ENCODE results near the gene CLCN4. TPM values are rescaled to one million over a fixed set of nuclear protein-coding genes. Genes with fewer than 3 reads are reported as not detected.

CLCN4 gene
- polyA plus RNA-seq, 1 donor: 1.9 TPM

DNA sequence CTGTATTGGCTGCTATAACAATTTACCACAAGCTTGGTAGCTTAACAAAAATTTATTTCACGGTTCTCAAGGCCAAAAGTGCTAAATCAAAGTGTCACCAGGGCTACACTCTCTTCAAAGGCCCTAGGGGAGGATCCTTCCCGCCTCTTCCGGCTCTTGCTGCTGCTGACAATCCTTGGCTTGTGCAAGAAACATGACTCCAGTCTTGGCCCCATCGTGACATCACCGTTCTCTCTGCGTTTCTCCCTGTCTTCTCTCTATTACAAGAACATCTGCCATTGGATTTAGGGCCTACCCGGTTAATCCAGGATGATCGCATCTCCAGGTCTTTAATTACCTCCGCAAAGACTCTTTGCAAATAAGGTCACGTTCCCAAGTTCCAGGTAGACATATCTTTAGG is 10.4 kb upstream of the CLCN4 start:
- no peaks in the 10 kb centered on the region for H3K27me3 ChIP-seq (ENCODE audit: control insufficient read depth, insufficient read depth, low read length)
- H3K36me3 ChIP-seq (ENCODE audit: control insufficient read depth, insufficient read depth, low read length): no peaks in the 10 kb centered on the region
- no peak overlapping the region for H3K4me3 ChIP-seq (ENCODE audit: low read length)
- no CpG with 5 or more reads among the region's 10 CpGs for WGBS (ENCODE audit: insufficient coverage, low lambda C conversion rate)
- H3K9me3 ChIP-seq (ENCODE audit: control insufficient read depth, low read depth, low read length): no peaks in the 10 kb centered on the region
- H3K27ac ChIP-seq (ENCODE audit: low read length): no peak overlapping the region
- no peak for DNase-seq
- H3K4me1 ChIP-seq (ENCODE audit: control insufficient read depth, insufficient read depth, low read length): no peaks in the 10 kb centered on the region

DNA sequence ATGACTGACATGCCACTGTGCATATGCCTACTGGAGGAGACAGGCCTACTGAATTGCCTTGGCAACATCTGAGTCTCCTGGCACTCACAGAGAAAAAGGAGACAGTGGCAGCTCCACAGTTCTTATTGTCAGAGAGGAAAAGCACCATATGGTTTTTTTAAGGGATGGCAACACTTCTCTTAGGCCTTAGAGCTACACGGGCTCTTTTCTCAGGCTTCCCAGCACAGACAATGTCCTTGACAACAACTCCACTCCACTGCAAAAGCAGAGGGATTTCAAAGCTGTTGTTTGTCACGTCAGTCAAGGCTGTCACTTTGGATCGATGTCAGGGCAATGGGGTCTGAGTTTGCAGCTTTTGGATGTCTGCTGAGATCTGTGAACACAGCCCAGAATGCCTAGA is 4.7 kb upstream of the CLCN4 start:
- DNase-seq: no peak
- no CpG with 5 or more reads among the region's 3 CpGs for WGBS (ENCODE audit: insufficient coverage, low lambda C conversion rate)
- Histone ChIP-seq H3K4me3 (ENCODE audit: low read length) (no peak overlapping the region), H3K36me3 (ENCODE audit: control insufficient read depth, insufficient read depth, low read length) (no peaks in the 10 kb centered on the region), H3K27me3 (ENCODE audit: control insufficient read depth, insufficient read depth, low read length) (no peaks in the 10 kb centered on the region), H3K9me3 (ENCODE audit: control insufficient read depth, low read depth, low read length) (no peaks in the 10 kb centered on the region), H3K27ac (ENCODE audit: low read length) (no peak overlapping the region), H3K4me1 (ENCODE audit: control insufficient read depth, insufficient read depth, low read length) (peaks cover 3% of the 10 kb centered on the region)

DNA sequence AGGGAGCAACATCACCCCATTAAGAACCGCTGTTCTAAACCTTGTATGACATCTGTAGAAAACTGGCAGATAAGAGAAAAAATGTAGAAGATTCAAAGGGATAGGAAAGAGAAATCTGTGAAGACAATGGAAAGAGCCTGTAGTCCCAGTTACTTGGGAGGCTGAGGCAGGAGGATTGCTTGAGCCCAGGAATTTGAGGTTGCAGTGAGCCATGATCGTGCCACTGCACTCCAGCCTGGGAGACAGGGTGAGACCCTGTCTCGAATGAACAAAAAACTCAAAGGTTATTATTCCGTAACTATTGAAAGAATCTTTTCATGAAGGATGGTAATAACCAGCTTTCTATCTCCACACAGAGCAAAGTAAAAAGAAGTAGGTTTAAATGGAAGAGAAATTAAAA is 1.6 kb upstream of the CLCN4 start:
- WGBS (ENCODE audit: insufficient coverage, low lambda C conversion rate): 80% methylated on average over 1 of the region's 4 CpGs
- peaks cover 21% of the 10 kb centered on the region for H3K27me3 ChIP-seq (ENCODE audit: control insufficient read depth, insufficient read depth, low read length)
- H3K27ac ChIP-seq (ENCODE audit: low read length): no peak overlapping the region
- peaks cover 7% of the 10 kb centered on the region for H3K4me1 ChIP-seq (ENCODE audit: control insufficient read depth, insufficient read depth, low read length)
- no peaks in the 10 kb centered on the region for H3K9me3 ChIP-seq (ENCODE audit: control insufficient read depth, low read depth, low read length)
- no peak for DNase-seq
- H3K36me3 ChIP-seq (ENCODE audit: control insufficient read depth, insufficient read depth, low read length): no peaks in the 10 kb centered on the region
- no peak overlapping the region for H3K4me3 ChIP-seq (ENCODE audit: low read length)

DNA sequence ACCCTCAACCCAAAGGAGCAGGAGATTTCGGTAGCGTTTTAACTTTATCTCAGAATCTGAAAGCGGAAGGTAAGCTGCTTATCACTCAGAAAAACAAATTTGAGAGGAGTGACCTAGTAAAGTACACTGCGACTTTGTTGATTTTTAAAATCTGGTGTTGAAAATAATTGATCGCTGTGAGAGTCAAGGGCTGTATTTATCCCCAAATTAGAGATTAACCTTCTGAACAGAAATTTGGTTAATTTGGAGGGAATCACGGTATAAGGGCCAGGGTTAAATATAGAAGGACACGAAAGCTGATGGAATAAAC is 212 bp downstream of the CLCN4 start:
- Histone ChIP-seq H3K36me3 (ENCODE audit: control insufficient read depth, insufficient read depth, low read length) (no peaks in the 10 kb centered on the region), H3K4me3 (ENCODE audit: low read length) (peak overlapping the region; percentile 16), H3K27ac (ENCODE audit: low read length) (no peak overlapping the region), H3K4me1 (ENCODE audit: control insufficient read depth, insufficient read depth, low read length) (peaks cover 7% of the 10 kb centered on the region), H3K27me3 (ENCODE audit: control insufficient read depth, insufficient read depth, low read length) (peaks cover 31% of the 10 kb centered on the region), H3K9me3 (ENCODE audit: control insufficient read depth, low read depth, low read length) (no peaks in the 10 kb centered on the region)
- DNase-seq: no peak
- no CpG with 5 or more reads among the region's 7 CpGs for WGBS (ENCODE audit: insufficient coverage, low lambda C conversion rate)

DNA sequence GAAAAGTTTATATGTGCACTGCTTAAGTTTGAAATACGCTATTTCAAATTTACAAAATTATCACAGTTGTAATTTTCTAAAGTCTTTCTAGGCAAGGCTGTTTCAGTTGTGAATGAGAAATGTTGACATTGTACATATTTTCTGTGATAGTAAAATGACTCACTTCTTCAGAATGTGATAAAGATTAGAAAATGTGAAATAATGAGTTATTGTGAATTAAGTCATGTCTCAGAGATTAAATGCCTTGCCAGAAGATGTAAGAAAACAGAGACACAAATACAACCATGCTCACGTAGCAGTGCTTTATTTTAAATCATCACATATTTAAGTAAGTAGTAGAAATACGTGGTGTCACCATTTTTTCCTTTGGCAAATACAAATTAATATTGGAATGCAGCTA is 768 bp downstream of the CLCN4 start:
- Histone ChIP-seq H3K27ac (ENCODE audit: low read length) (no peak overlapping the region), H3K4me1 (ENCODE audit: control insufficient read depth, insufficient read depth, low read length) (peaks cover 7% of the 10 kb centered on the region), H3K27me3 (ENCODE audit: control insufficient read depth, insufficient read depth, low read length) (peaks cover 31% of the 10 kb centered on the region), H3K36me3 (ENCODE audit: control insufficient read depth, insufficient read depth, low read length) (no peaks in the 10 kb centered on the region), H3K4me3 (ENCODE audit: low read length) (no peak overlapping the region), H3K9me3 (ENCODE audit: control insufficient read depth, low read depth, low read length) (no peaks in the 10 kb centered on the region)
- no CpG with 5 or more reads among the region's 3 CpGs for WGBS (ENCODE audit: insufficient coverage, low lambda C conversion rate)
- DNase-seq: no peak

DNA sequence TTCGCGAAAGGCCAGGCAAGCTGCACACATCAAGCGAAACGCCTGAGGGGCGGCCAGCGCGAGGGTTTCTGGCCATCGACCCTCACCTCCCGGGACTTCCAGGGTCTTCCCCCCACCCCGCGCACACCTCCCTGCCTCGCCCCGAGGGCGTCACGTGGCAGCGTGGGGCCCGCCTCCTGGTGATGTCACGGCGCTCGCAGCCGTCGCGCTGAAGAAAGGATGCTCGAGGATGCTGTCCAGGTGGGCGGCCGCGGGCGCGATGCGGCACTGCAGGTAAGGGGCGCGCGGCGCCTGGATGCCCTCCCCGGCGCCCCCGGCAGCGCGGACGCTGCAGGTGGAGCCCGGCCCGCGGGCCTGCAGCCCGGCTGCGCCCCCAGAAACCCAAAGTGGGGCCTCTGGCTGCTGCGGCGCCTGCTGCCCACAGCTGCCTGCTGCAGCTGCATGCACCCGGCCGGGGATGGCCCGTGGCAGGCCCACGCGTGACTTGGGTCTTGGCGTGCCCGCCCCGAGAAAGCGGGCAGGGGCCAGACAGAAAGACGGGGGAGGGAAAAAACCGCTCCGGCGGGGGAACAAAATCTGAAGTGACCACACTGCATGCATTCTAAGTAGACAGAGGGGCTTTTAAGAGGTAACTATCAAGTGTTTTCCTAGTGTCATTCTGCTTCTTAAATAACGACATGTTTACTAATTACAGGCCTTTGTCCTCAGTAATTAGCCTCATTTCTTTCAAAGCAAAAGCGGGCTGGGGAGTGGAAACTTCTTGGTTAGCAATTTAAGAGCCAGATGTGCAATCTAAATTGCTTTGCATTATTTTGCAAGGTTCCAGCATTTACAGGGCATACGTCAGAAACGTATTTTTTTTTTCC is 1.7 kb downstream of the CLCN4 start:
- no peak overlapping the region for H3K27ac ChIP-seq (ENCODE audit: low read length)
- peak in 1 of 2 donors; percentile 26 for DNase-seq

DNA sequence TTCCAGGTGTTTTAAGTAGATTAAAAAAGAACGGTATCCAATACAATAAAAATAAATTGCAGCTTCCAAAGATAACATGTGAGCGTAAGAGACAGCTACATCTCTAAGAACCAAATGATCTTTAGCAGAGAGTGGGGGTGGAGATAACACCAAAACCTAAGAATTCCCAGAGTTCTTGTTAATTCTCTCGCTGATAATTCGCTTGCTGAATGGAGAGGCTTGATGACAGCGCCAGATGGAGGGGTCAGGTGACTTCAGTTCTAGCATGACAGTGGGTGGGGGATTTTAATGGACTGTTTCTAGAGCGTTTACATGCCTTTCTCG is 2.3 kb downstream of the CLCN4 start:
- no peak overlapping the region for H3K4me3 ChIP-seq (ENCODE audit: low read length)
- no peak for DNase-seq
- WGBS (ENCODE audit: insufficient coverage, low lambda C conversion rate): 17% methylated on average over 1 of the region's 7 CpGs
- no peaks in the 10 kb centered on the region for H3K36me3 ChIP-seq (ENCODE audit: control insufficient read depth, insufficient read depth, low read length)
- H3K9me3 ChIP-seq (ENCODE audit: control insufficient read depth, low read depth, low read length): no peaks in the 10 kb centered on the region
- peaks cover 7% of the 10 kb centered on the region for H3K4me1 ChIP-seq (ENCODE audit: control insufficient read depth, insufficient read depth, low read length)
- H3K27ac ChIP-seq (ENCODE audit: low read length): no peak overlapping the region
- peaks cover 31% of the 10 kb centered on the region for H3K27me3 ChIP-seq (ENCODE audit: control insufficient read depth, insufficient read depth, low read length)

More for the DNA sequence above, 1.7 kb downstream of the CLCN4 start:
- peaks cover 31% of the 10 kb centered on the region for H3K27me3 ChIP-seq (ENCODE audit: control insufficient read depth, insufficient read depth, low read length)
- peaks cover 7% of the 10 kb centered on the region for H3K4me1 ChIP-seq (ENCODE audit: control insufficient read depth, insufficient read depth, low read length)
- WGBS (ENCODE audit: insufficient coverage, low lambda C conversion rate): 0% methylated on average over 1 of the region's 64 CpGs
- H3K4me3 ChIP-seq (ENCODE audit: low read length): peak overlapping the region; percentile 3
- no peaks in the 10 kb centered on the region for H3K9me3 ChIP-seq (ENCODE audit: control insufficient read depth, low read depth, low read length)
- H3K36me3 ChIP-seq (ENCODE audit: control insufficient read depth, insufficient read depth, low read length): no peaks in the 10 kb centered on the region

DNA sequence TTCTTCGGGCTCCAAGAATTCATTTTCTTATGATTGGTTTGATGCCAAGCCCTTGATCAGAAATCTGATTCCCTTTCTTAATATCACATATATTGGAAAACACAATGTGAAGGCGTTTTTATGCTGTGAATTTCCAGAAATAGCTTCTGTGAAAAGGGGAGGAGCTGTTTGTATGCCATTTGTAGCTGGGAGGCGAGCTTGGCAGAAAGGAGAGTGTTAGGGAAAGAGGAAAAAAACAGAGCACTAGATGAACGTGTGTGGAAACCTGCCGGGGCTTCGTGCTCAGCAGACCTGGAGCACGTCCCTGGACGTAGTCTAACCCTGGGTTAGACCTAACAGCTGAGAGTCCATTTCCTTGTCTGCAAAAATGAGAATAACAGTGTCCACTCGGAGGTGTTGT is 3.4 kb downstream of the CLCN4 start:
- no CpG with 5 or more reads among the region's 9 CpGs for WGBS (ENCODE audit: insufficient coverage, low lambda C conversion rate)
- Histone ChIP-seq H3K4me1 (ENCODE audit: control insufficient read depth, insufficient read depth, low read length) (peaks cover 7% of the 10 kb centered on the region), H3K27me3 (ENCODE audit: control insufficient read depth, insufficient read depth, low read length) (peaks cover 31% of the 10 kb centered on the region), H3K9me3 (ENCODE audit: control insufficient read depth, low read depth, low read length) (no peaks in the 10 kb centered on the region), H3K27ac (ENCODE audit: low read length) (no peak overlapping the region), H3K36me3 (ENCODE audit: control insufficient read depth, insufficient read depth, low read length) (no peaks in the 10 kb centered on the region), H3K4me3 (ENCODE audit: low read length) (no peak overlapping the region)
- no peak for DNase-seq

DNA sequence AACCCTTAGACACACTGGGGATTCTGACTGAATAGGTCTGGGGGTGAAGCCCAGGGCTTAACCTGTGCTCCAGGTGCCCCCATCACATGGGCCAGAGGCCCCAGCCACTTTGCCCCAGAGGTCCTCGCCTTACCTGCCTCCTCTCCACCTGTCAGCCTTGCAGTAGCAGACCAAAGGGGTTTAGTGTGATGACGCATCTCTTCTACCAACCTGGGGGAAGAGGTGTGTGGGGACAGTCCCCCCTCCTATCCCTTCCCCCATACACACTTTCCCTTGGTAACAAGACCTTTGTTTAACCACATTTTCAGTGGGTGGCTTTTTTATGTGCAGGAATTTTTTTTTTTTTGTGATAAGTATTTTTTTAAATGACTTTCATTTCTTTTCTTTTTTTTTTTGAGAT is 6.3 kb downstream of the CLCN4 start:
- DNase-seq: no peak
- WGBS (ENCODE audit: insufficient coverage, low lambda C conversion rate): no CpG with 5 or more reads among the region's 2 CpGs
- H3K36me3 ChIP-seq (ENCODE audit: control insufficient read depth, insufficient read depth, low read length): no peaks in the 10 kb centered on the region
- peaks cover 4% of the 10 kb centered on the region for H3K4me1 ChIP-seq (ENCODE audit: control insufficient read depth, insufficient read depth, low read length)
- H3K27ac ChIP-seq (ENCODE audit: low read length): no peak overlapping the region
- H3K27me3 ChIP-seq (ENCODE audit: control insufficient read depth, insufficient read depth, low read length): peaks cover 31% of the 10 kb centered on the region
- H3K9me3 ChIP-seq (ENCODE audit: control insufficient read depth, low read depth, low read length): no peaks in the 10 kb centered on the region
- H3K4me3 ChIP-seq (ENCODE audit: low read length): no peak overlapping the region

DNA sequence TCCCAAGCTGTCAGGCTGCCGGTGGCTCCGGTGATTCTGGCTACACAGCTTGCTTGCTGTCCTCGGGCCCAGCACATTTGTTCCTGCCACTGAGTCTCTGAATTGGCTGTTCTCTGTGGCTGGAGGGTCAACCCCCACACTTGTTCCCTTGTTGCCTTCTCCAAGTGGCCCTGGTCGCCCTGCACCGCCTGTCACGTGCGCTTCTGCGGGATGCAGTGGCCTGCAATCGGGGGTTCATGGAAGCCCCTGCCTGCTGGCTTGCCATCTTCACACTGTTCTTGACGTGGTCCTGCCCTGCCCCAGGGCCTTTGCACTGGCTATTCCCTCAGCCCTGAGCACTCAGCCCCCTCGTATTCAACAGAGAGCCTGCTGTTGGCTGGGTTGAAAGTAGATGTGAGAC is 8.1 kb downstream of the CLCN4 start:
- DNase-seq: no peak
- H3K4me3 ChIP-seq (ENCODE audit: low read length): no peak overlapping the region
- no peak overlapping the region for H3K27ac ChIP-seq (ENCODE audit: low read length)
- no CpG with 5 or more reads among the region's 11 CpGs for WGBS (ENCODE audit: insufficient coverage, low lambda C conversion rate)
- H3K27me3 ChIP-seq (ENCODE audit: control insufficient read depth, insufficient read depth, low read length): peaks cover 13% of the 10 kb centered on the region
- H3K4me1 ChIP-seq (ENCODE audit: control insufficient read depth, insufficient read depth, low read length): no peaks in the 10 kb centered on the region
- no peaks in the 10 kb centered on the region for H3K36me3 ChIP-seq (ENCODE audit: control insufficient read depth, insufficient read depth, low read length)
- no peaks in the 10 kb centered on the region for H3K9me3 ChIP-seq (ENCODE audit: control insufficient read depth, low read depth, low read length)

DNA sequence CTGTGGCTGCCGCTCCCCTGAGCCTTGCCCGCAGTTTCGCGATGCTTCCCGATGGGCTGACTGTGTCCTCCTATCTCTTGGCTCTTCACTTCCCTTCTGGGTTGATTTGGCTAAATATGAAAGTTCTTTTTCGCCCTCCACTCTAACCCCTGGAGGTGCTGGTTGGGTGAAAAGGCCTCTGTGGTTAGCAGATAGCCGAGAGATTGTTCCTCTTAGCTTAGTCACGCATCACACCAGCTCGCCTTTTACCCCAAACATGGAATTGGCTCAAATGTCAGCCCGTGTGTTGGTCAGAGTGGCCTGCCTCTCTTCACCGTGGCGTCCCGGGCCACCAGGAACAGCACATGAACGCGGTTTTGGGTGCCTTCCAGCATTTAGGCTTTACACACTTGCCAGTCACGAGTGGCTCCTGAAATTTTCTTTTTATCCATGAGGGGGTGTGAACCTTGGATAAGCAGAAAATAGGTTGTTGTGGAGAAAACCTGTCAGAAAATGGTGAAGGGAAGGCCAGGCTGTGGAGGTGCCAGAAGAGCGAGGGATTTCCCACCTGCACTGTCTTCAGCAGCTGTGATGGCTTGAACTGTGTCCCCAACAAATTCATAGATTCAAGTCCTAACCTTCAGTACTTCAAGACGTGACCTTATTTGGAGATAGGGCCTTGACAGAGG is 8.9 kb downstream of the CLCN4 start:
- no peaks in the 10 kb centered on the region for H3K4me1 ChIP-seq (ENCODE audit: control insufficient read depth, insufficient read depth, low read length)
- no CpG with 5 or more reads among the region's 18 CpGs for WGBS (ENCODE audit: insufficient coverage, low lambda C conversion rate)
- no peak overlapping the region for H3K4me3 ChIP-seq (ENCODE audit: low read length)
- H3K36me3 ChIP-seq (ENCODE audit: control insufficient read depth, insufficient read depth, low read length): no peaks in the 10 kb centered on the region
- DNase-seq: no peak
- no peak overlapping the region for H3K27ac ChIP-seq (ENCODE audit: low read length)
- no peaks in the 10 kb centered on the region for H3K9me3 ChIP-seq (ENCODE audit: control insufficient read depth, low read depth, low read length)
- H3K27me3 ChIP-seq (ENCODE audit: control insufficient read depth, insufficient read depth, low read length): peaks cover 5% of the 10 kb centered on the region

Data from large intestine (tissue), 3 donors.